ENCODE results near the gene GRID1.
"Not testable (repeated sequence)": the region's sequence is repeated elsewhere in the genome, so short reads cannot be mapped to it uniquely, and the experiment has no call there.

The GRID1 gene

GRCh38 chr10:86391986-86392722 is 25.6 kb upstream of the GRID1 start:
- no peak for TF ChIP-seq CTCF (IDR thresholded peaks at IDR 0.05; ENCODE audit: extremely low read depth, insufficient read depth, missing control alignments)
- DNase-seq (ENCODE audit: low spot score) = peak; percentile 58
- in situ Hi-C loops (cut with MboI; ENCODE audit: low pct_unique_long_range_greater_than_20kb, low sequenced_read_pairs, unreplicated experiment) = no loop called here

- no peak for TF ChIP-seq CTCF (IDR thresholded peaks at IDR 0.05; ENCODE audit: extremely low read depth, insufficient read depth, missing control alignments)
- in situ Hi-C loops (cut with MboI; ENCODE audit: low pct_unique_long_range_greater_than_20kb, low sequenced_read_pairs, unreplicated experiment) = no loop called here
- DNase-seq (ENCODE audit: low spot score) = peak; percentile 42
Measured at GRCh38 chr10:86391236-86391840, 24.7 kb upstream of the GRID1 start.

GRCh38 chr10:86390337-86391120 is 23.9 kb upstream of the GRID1 start:
- DNase-seq (ENCODE audit: low spot score) = peak; percentile 6
- no peak for TF ChIP-seq CTCF (IDR thresholded peaks at IDR 0.05; ENCODE audit: extremely low read depth, insufficient read depth, missing control alignments)
- in situ Hi-C loops (cut with MboI; ENCODE audit: low pct_unique_long_range_greater_than_20kb, low sequenced_read_pairs, unreplicated experiment) = no loop called here

- TF ChIP-seq CTCF (IDR thresholded peaks at IDR 0.05; ENCODE audit: extremely low read depth, insufficient read depth, missing control alignments) = no peak
- DNase-seq (ENCODE audit: low spot score) = peak; percentile 74
- in situ Hi-C loops (cut with MboI; ENCODE audit: low pct_unique_long_range_greater_than_20kb, low sequenced_read_pairs, unreplicated experiment) = no loop called here
Measured at GRCh38 chr10:86389441-86390193, 23.0 kb upstream of the GRID1 start.

- in situ Hi-C loops (cut with MboI; ENCODE audit: low pct_unique_long_range_greater_than_20kb, low sequenced_read_pairs, unreplicated experiment); DNase-seq (ENCODE audit: low spot score): not testable (repeated sequence)
Measured at GRCh38 chr10:86389109-86389440, 22.5 kb upstream of the GRID1 start.

DNA sequence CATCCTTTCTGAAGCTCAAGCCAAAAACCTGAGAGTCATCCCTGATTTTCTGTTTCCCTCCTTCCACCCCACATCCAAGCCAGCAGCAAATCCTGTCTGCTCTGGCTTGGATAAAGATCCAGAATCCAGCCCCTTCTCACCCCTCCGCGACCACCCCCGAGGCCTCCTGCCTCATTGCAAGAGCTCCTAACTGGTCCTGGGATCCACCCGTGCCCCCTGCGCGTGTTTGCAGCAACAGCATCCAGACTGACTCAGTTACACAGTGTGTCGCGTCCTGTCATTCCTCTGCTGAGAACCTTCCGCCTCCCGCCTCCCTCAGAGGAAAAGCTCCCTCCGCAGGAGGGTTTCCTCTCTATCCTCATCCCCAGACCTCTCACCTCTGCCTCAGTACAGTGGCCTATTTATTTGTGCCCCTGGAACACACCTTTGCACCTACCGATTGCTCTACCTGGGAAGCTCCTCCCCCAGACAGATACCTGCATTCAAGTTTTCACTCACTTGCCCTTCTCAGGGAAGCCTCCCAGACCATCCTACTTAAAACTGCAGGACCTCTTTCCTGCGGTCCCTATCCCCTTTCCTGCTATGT is 21.6 kb upstream of the GRID1 start:
- DNase-seq (ENCODE audit: low spot score) = peak; percentile 9
- no peak for TF ChIP-seq CTCF (IDR thresholded peaks at IDR 0.05; ENCODE audit: extremely low read depth, insufficient read depth, missing control alignments)
- in situ Hi-C loops (cut with MboI; ENCODE audit: low pct_unique_long_range_greater_than_20kb, low sequenced_read_pairs, unreplicated experiment) = no loop called here
